ENCODE results near the gene IGFBP7.
A peak's percentile ranks its signal among the peaks of the same experiment; 100 is the strongest.

IGFBP7 gene

DNA sequence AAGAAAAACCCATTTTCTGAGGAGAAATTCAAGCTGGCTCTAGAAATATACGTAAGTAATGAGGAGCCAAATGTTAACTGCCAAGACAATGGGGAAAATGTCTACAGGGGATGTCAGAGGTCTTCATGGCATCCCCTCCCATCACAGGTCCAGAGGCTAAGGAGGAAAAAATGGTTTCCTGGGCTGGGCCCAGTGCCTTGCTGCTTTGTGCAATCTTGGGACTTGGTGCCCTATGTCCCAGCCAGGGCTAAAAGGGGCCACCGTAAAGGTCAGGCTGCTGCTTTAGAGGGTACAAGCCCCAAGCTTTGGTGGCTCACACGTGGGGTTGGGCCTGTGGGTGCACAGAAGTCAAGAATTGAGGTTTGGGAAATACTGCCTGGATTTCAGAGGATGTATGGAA, 17.2 kb upstream of the IGFBP7 start:
- no peak for DNase-seq

DNA sequence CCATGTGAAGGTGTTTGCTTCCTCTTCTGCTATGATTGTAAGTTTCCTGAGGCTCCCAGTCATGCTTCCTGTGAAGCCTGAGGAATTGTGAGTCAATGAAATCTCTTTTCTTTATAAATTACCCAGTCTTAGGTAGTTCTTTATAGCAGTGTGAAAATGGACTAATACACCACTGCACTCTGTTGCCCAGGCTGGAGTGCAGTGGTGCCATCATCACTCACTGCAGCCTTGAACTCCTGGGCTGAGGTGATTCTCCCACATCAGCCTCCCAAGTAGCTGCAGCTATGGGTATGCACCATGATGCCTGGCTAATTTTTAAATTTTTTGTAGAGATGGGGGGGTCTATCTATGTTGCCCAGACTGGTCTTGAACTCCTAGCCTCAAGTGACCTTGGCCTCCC, 15.8 kb upstream of the IGFBP7 start:
- no peak for DNase-seq

DNA sequence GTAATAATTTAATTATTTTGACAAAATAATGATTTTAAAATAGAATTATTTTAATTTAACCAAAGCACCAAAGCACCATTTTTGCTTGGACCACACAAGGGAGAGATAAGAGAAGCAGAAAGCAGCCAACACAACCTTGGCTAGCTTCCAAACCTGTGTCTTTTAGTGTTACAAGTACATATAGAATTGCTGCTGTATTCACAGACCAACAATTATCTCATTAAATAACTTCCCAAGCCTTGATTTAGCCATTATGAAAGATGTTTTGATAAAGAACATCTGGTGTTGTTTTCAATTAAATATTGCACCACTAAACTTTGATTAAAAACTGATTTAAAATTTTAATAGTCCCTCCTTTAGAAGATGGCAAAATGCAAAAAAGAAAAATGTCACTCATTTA, 14.0 kb upstream of the IGFBP7 start:
- DNase-seq = no peak

DNA sequence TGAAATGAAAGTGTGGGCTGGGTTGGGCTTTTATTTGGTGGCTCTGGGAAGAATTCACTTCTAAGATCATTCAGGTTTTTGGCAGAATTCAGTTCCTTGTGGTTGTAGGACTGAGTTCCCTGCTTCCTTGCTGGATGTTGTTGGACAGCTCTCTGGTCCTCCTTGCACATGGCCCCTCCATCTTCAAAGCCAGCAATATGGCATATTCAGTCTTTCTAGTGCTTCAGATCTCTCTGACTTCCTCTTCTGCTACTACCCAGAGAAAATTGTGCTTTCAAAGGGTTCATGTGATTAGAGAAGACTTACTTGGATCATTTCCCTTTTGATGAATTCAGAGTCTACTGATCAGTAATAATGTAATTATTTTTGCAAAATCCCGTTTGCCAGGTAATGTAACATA, 12.8 kb upstream of the IGFBP7 start:
- no peak for DNase-seq

DNA sequence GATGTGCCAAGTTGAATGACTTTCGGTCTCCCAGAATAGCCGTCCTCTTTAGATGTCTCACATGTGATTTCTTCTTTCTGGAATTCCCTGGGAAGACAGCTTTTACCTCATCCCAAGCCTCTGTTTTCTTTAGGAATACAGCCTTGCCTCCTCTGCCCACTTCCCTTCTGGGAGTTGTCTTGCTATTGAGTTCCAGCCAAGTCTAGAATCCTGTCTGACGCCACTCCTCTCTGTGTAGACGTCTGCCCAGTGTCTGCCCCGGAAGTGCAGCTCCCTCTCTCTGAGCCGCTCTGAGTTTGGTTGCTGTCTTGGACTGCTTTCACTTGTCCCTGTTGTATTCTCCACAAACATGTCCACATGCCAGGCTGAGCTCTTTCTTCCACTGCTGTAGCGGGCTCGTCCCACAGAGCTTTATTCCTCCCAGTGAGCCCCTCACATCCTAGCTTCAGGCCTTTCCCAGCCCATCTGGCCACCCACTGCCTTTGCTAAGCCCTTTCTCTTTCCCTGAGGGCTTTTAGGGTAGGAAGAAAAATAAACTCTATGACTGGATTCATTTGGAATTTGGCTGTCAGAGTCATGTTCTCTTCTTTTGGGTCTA, 9.0 kb upstream of the IGFBP7 start:
- DNase-seq = peak; percentile 14

DNA sequence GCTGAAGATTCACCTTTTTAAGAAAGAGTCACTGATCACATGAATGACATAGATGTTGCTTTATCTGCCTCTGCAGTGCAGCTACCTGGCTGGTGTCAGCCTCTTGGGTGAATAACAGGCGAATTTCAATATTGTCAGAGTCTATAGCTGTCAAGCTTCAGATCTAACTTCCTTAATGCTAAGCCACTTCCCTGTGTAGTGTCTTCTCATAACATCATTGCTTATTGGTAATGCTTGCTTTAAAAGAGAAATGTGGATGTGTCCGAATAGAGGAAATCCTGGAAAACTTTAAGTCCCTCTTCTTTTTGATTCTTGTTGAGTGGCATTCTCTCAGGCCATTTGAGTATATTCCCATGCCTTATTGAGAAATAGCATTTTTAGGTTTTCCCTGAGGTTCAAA, 7.3 kb upstream of the IGFBP7 start:
- no peak for DNase-seq

DNA sequence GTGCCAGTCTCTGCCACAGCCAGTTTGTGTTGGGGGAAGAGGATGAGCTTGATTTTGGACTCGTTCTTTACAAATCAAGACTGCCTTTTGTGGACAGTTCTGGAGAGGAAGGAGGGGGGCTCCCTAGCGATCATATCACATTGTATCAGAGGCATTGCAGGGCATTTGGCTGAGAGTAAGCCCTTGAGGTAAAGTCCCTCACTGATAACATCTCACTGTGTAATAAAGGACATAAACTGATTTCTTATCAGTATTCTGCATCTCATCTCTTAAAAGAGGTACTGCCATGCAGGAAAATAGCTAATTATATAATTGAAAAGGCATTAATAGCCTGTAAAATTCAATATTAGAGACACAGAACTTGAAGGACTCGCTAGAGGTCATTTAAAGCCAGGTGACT, 6.1 kb upstream of the IGFBP7 start:
- DNase-seq = no peak

DNA sequence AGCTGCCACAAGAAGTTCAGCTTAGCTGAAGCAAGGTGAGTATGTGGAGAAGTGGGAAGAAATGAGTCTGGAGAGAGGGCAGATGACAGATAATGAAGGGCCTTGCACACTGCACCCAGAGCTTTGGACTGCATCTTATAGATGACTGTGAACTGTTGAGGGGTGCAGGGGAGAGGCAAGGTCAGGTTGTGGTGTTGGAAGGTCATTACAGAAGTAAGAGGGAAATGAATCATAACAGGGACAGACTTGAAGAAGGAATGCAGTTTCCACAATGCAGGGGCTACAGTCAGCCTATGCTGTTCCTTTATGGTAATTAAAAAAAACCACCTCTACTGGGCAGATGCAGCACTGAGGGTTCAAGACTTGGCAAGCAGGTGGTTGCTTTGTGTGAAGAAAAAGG, 4.8 kb upstream of the IGFBP7 start:
- DNase-seq = no peak

DNA sequence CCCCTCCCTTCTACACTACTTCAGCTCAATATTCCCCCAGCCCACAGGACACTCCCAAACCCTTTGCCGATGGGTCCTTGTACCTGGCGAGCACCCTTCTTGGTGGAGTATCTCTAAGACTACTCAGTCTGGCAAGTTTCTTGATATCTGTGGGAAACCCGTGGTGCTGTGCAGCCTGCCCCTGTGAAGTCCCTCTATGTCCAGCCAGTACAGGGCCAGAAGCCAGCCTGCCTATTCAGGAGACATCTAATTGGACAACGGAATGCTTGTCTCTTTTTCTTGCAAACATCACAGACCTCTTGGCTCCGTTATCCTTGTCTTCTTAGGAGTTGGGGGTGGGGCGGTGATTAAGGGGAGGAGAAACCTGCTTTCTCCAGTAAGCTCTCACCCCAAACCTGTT, 3.7 kb upstream of the IGFBP7 start:
- DNase-seq = no peak

DNA sequence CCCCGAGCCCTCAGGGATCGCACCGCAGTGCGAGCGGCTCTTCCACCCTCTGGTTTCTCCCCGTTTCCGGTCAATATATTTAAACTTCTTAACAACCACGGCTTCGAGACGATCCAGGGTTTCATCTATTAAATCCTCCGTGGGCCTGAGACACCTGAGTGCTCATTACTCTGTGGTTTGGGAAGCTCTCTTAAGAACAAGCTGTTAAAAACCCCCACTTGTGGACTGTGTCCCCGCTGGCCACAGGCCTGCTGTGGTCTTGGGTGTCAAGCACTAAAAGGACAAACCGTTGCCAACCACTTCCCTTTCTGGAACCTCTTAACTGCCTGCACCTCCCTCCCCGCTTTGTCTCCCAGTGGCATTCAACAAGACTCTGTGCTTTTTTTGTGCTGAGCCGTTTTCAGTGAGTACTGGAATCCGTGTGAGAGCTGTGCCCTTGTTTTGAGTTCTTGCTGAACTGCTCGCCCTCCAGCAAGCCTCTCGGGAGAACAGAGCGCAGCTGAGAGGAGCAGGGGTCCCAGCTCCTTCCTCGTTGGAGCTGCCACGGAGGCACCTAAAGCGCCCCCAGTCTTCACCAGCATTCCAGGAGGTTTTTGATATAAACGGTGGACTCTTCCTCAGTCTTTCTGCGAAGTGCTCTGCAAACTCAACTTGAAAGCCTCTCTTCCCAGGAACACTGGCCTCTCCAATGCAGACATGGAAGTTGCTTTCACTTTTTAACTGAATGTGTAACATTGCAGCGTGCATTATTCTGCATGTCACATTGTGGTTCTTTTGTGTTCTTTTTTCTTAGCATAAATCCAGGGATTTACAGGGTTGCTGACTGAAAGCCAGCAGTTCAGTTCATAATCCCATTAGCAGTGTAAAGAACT, 691 bp upstream of the IGFBP7 start:
- DNase-seq = peak; percentile 44

DNA sequence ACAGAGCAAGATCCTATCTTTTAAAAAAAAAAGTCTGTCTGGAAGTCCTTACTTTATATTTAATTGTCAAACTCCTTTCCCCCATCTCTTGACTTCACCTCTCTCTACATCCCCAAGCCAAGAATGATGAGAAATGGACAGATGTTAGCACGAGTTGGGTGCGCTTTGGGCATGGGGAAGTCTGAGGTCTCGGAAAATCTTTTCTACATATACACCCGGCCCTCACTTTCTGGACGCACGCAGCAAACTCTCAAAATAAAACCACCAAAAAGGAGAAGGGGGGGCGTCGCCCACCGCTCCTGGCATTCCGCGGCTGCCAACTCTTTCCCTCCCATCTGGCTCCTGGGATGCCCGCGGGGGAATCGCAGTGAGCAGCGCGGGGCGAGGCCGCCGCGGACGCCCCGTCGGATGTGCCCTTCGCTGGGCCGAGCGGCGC, 756 bp downstream of the IGFBP7 start:
- no peak for DNase-seq

DNA sequence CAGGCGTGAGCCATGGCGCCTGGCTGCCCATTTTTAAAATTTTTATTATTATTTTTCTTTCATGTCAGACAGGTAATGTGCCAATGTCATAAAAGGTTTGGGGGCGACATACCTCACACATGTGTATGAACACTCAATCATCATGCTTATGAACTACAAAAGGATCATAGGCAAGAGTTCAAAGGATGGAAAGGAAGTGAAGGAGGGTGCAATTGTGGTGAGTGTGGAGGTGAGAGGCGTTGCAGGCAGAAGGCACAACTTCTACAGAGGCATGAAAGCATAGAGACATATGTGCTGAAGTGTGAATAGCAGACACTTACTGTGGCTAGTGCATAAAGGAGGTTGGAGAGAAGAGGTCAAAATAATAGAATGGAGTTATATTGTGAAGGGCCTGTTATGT, 4.0 kb downstream of the IGFBP7 start:
- no peak for DNase-seq

DNA sequence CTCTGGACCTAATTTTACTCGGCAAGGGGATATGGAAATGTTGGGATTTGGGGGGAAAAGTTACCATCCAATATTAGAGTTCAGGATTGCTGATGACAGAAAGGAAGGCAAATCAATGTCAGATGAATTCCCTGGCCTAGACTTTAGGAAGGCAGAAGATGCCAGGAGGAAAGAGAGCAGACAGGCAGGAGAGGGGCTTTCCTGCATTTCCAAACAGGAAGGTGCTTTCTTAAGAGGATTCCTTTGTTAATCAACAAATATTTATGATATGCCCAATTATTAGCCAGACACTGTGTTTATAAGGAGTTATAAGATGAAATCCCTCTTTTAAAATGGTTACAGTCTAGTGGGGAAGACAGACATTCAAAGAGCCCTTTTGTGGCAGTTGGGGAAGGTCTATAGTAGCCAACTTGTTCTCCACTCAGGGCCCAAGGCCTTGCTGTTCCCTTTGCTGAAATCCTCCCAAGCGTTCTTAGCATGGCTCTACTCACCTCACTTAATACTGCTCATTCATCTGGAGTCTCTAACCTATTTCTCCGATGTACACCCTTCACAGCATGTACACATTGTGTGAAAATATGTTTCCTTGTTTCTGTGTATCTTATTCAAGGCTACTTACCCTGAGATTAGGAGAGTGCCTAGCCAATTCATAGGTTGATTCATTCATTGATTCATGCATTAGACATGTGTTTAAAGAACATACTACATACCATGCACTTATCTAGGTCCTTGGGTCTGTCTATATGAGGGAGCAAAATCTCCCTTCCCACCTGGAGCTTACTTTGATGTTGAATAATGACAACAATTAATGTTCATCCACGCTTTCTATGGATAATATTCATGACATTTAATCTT, 5.3 kb downstream of the IGFBP7 start:
- no peak for DNase-seq

DNA sequence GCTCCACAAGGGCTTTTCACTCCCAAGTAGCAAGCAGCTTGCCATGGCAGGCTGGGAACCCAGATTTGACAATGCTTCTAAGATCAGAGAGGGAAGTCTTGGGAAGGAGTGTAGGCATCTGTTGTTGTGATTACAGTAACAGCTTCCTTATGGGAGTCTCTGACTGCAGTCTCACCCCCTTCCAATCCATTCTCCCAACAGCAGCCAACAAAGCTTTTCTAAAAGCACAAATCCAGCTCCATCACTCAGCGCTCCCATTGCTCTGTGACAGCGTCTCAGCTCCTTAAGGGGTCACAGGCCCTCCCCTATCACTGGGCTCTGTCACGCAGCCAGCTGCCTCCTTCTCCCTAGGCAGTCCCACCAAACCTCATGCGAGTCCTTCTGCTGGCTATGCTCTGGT, 7.1 kb downstream of the IGFBP7 start:
- no peak for DNase-seq

DNA sequence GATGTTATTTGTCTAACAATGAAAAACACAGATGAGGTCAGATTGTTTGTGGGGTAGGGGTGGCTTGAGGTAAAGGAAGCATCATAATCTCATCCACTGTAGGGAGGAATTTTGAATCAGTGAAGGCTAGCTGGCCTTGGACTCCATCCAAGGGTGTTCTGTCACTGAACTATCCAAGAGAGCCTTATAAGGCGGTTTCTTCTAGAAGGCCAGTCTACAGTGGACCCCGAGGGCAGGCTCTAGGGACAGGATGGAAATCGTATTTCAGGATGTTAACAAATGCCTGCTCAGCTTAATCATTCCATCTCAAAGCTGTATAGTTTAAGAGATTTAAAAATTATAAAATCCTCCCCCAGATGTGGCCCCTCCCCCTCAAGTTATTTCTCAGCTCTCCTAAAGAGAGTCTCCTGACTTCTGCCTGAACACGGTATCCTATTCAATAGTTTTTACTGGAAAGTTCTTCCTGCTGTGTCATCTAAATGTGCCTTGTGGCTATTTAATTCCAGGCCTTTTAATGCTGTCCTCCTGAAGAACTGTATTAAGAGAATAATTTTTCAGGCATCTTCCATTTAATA, 8.0 kb downstream of the IGFBP7 start:
- DNase-seq = no peak

DNA sequence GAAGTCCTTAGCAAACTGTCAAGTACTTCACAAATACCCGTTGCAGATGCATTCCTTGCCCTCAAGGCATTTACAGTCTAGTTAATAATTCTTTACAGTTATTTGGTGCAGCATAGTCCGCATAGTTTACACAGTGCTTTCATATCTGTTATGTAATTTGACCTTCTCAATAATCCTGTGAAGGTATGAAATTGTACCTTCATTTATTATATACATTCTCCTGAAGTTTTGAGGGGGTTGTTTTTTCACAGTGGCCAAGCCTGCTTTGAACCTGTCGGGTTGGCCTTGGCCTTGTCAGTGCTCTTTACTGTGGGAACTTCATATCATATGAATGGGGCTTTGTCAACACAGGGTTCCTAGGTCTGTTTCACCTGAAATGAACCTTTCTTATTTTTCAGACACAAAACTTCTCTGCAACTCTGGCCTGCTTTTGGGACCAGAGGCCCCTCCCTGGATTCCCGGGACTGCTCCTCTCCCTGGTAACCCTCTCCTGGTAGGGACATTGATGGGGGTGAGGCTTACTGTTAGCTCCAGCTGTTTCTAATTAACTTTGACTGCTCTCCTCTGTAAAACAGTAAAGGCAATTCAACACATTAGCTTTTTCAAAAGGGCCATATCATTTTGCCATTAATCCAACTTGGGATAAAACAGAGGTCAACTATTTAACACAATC, 9.1 kb downstream of the IGFBP7 start:
- DNase-seq = no peak

DNA sequence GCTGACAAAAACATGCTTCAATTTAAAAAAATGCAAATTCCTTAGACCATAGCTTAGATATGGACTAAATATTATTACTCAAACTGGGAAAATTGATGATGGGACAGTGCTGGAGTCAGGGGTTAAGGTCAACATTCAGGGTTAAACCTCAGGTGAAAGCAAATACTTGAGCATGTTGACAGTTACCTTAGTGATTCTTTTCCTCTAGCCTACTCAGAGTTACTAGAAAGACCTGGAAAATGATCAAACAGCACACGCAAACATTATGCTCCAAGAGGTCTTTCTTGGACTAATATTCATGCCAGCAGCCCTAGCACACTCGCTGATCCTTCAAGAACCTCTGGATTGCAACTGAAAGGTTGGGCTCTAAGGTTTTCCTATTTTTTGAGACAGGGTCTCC, 10.8 kb downstream of the IGFBP7 start:
- DNase-seq = no peak

DNA sequence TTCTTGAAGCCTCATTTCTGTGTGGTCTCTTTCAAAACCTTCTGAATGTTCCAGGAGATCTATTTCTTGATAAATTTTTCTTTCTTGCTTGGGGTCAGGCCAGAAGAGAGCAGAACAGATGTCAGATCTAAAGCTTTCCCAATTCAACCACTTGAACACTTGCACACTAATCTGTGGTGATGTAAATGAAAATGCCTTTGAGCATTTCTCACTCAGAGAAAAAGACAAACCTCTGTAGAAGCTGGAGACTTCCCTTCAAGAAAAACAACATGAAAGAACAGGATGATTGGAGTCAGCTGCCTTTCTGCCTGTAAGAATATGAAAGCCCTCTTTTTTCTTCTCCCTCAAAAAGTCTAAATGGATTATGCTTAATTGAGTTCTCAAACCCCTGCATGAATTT, 11.2 kb downstream of the IGFBP7 start:
- DNase-seq = no peak

DNA sequence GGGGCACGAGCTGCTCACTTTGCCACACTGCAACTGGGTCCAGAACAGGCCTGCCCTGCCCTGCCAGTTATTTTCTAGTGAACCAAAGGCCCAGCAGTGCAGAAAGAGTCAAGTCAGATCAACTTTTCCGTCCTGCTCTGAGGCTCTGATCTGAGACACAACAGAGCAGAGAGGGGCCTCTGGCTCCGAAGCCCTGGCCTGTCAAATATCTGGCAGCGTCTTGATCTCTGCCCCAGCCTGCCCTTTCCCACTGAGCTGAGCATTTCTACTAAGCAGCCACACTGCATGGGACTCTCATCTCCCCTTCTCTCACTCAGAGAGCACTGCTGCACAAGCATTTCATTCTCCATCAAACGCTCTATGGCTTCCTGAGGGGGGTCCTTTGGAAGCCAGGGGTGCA, 11.8 kb downstream of the IGFBP7 start:
- DNase-seq = no peak

DNA sequence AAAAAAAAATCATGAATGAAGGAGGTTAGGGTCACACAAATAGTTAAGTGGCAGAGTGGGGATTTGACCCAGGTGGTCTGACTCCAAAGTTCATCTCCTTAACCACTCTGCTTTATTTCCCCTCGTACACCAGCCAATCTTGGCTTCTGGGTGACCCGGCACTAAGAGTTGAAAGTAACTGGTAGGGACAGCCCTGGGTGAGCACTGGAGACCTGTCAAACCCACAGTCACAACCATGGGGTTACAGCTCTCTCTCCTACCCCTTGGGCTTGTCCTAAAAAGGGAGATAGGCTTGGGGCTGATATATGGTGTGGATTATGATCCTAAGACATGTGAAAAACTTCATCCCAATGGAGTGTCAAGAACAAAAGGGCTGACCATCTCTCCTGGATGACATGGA, 12.5 kb downstream of the IGFBP7 start:
- no peak for DNase-seq

DNA sequence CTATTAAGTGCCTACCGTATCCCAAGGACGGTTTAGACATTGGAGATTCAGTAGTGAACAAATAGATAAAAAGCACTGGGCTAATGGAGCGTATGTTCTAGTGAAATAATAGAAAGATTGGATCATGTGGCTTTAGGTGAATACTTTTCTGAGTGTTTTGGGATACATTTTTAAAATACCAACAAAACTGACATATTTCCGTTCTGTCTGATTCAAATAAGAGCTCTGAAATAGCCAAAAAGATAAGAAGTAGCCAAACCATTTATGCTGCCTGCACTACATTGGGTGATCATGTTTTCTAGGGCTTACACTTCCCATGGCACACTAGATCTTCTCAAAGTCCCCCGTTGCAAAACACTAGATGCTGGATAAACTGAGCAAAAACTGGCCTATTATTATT, 14.2 kb downstream of the IGFBP7 start:
- DNase-seq = no peak

DNA sequence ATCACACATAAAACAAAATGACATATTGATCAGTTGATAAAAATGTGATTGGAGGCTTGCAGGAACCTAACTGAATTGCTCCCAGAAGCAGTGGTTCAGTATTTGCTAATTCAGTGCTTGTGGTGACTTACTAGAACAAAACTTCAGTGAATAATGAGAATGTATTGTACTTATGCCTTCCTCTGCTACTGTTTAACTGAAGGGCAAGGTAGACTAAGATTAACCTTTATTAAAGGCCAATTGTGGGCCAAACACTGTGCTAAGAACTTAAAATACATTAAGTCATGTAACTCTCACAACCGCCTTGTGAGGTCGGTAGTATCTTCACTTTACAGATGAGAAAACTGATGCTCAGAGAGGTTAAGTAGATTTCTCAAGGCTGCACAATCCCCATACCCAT, 14.9 kb downstream of the IGFBP7 start:
- DNase-seq = no peak

DNA sequence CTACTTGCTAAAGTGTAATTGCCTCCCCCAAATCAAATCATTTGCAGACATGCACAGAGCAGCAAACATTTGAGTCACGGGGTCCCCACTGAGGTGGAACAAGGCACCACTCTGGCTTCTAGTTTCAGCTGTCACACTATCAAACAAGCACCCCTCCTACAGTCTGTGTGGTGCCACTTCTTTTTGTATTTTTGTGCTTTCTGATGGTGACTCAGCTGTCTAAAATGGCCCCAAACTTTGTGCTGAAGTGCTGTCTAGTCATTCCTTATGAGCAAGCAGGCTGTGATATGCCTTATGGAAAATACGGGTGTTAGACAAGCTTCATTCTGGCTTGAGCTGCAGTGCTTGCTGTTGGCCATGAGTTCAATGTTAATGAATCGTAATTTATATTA, 15.4 kb downstream of the IGFBP7 start:
- DNase-seq = no peak
